OCI-LY3 (cell line): ENCODE measurements around the gene DGLUCY.

Source experiments
- H2AFZ ChIP-seq: fragments of 200-600, 300-600 bp; shearing (Covaris generic); 2 replicates; pipeline ENCODE4 v1.6.0; 2014; ENCODE audit warnings: antibody characterized with exemption, low read depth, low read length
- H3K27ac ChIP-seq: fragments of 200-600, 300-600 bp; sonication (generic); 2 replicates; pipeline ENCODE4 v1.5.1; 2014; ENCODE audit warnings: mild to moderate bottlenecking, low read length, moderate library complexity, mixed read lengths
- H3K27me3 ChIP-seq: fragments of 200-600, 300-600 bp; sonication (generic); 2 replicates; pipeline ENCODE4 v1.6.1; 2014; ENCODE audit warnings: low read depth, low read length, mixed read lengths
- H3K36me3 ChIP-seq: fragments of 200-600, 300-600 bp; sonication (generic); replicated peaks from 2 replicates; pipeline ENCODE3; 2014; ENCODE audit warnings: low read depth, low read length, mixed read lengths
- H3K4me1 ChIP-seq: fragments of 300-600, 200-600 bp; sonication (generic); 2 replicates; pipeline ENCODE4 v1.6.1; 2014; ENCODE audit warnings: low read length, mixed read lengths
- H3K4me2 ChIP-seq: fragments of 200-600, 300-600 bp; sonication (generic); 2 replicates; pipeline ENCODE4 v1.6.1; 2014; ENCODE audit warnings: low read length, mixed read lengths
- H3K4me3 ChIP-seq: fragments of 300-600, 200-600 bp; sonication (generic); 2 replicates; pipeline ENCODE4 v1.5.1; 2014; ENCODE audit warnings: antibody characterized with exemption, mild to moderate bottlenecking, low read length, moderate library complexity
- H3K79me2 ChIP-seq: fragments of 300-600, 200-600 bp; shearing (Covaris generic); 2 replicates; pipeline ENCODE4 v1.6.1; 2014; ENCODE audit warnings: mild to moderate bottlenecking, low read length, mixed read lengths
- H3K9ac ChIP-seq: fragments of 300-600, 200-600 bp; shearing (Covaris generic); 2 replicates; pipeline ENCODE4 v1.6.0; 2014; ENCODE audit warnings: mild to moderate bottlenecking, low read length, moderate library complexity
- H3K9me3 ChIP-seq: fragments of 200-600, 300-600 bp; shearing (Covaris generic); 2 replicates; pipeline ENCODE4 v1.6.1; 2014; ENCODE audit warnings: low read length, mixed read lengths; ENCODE audit not compliant: insufficient read depth
- H4K20me1 ChIP-seq: fragments of 200-600, 300-600 bp; sonication (generic); 2 replicates; pipeline ENCODE4 v1.6.1; 2016; ENCODE audit warnings: low read length, mixed read lengths; ENCODE audit not compliant: insufficient read depth
- CTCF ChIP-seq: fragments of 200-600, 300-600 bp; sonication (generic); IDR thresholded peaks from 2 replicates; pipeline ENCODE4 v1.5.1; 2014; ENCODE audit warnings: antibody characterized with exemption, low read length, low read depth
- EZH2phosphoT487 ChIP-seq: fragments of 200-600 bp; shearing (Covaris generic); IDR thresholded peaks from 2 replicates; pipeline ENCODE4 v1.6.1; 2018; ENCODE audit warnings: antibody characterized with exemption, mixed run types, low read depth

Gene DGLUCY

GRCh38 chr14:91164676-91165075 is 50.8 kb downstream of the DGLUCY start:
- H3K9ac ChIP-seq, result no peak overlapping the region
- H3K4me3 ChIP-seq, result no peak overlapping the region
- peaks cover 34% of the 10 kb centered on the region for H3K36me3 ChIP-seq
- no peak for TF ChIP-seq EZH2phosphoT487
- TF ChIP-seq CTCF, result no peak
- no peak overlapping the region for H2AFZ ChIP-seq
- H3K4me1 ChIP-seq, result peaks cover 4% of the 10 kb centered on the region; the same call in 1 of the 2 replicates
- no peaks in the 10 kb centered on the region for H3K79me2 ChIP-seq
- no peak overlapping the region for H3K4me2 ChIP-seq
- H3K27ac ChIP-seq, result no peak overlapping the region
- no peaks in the 10 kb centered on the region for H3K9me3 ChIP-seq
- H3K27me3 ChIP-seq, result no peaks in the 10 kb centered on the region
- H4K20me1 ChIP-seq, result no peaks in the 10 kb centered on the region

- H2AFZ ChIP-seq, result no peak overlapping the region
- no peaks in the 10 kb centered on the region for H3K9me3 ChIP-seq
- no peak overlapping the region for H3K9ac ChIP-seq
- no peaks in the 10 kb centered on the region for H4K20me1 ChIP-seq
- no peaks in the 10 kb centered on the region for H3K79me2 ChIP-seq
- no peaks in the 10 kb centered on the region for H3K4me1 ChIP-seq
- peaks cover 18% of the 10 kb centered on the region for H3K36me3 ChIP-seq
- no peaks in the 10 kb centered on the region for H3K27me3 ChIP-seq
- no peak overlapping the region for H3K4me2 ChIP-seq
- H3K27ac ChIP-seq, result no peak overlapping the region
- TF ChIP-seq EZH2phosphoT487 (no peak), CTCF (no peak)
- no peak overlapping the region for H3K4me3 ChIP-seq
These were observed 53.5 kb downstream of the DGLUCY start for GRCh38 chr14:91167380-91167770.

GRCh38 chr14:91169951-91170350 is 56.1 kb downstream of the DGLUCY start:
- Histone ChIP-seq H3K4me1 (no peaks in the 10 kb centered on the region), H3K4me2 (no peak overlapping the region), H3K9me3 (no peaks in the 10 kb centered on the region), H2AFZ (no peak overlapping the region), H4K20me1 (no peaks in the 10 kb centered on the region), H3K79me2 (no peaks in the 10 kb centered on the region), H3K27me3 (no peaks in the 10 kb centered on the region), H3K27ac (no peak overlapping the region), H3K4me3 (no peak overlapping the region), H3K9ac (no peak overlapping the region), H3K36me3 (peaks cover 21% of the 10 kb centered on the region)
- no peak for TF ChIP-seq EZH2phosphoT487
- no peak for TF ChIP-seq CTCF

- Histone ChIP-seq H3K9ac (no peak overlapping the region), H2AFZ (no peak overlapping the region), H4K20me1 (no peaks in the 10 kb centered on the region), H3K27me3 (no peaks in the 10 kb centered on the region), H3K4me3 (no peak overlapping the region), H3K9me3 (no peaks in the 10 kb centered on the region), H3K27ac (no peak overlapping the region), H3K4me2 (no peak overlapping the region), H3K79me2 (no peaks in the 10 kb centered on the region), H3K4me1 (no peaks in the 10 kb centered on the region), H3K36me3 (peaks cover 19% of the 10 kb centered on the region)
- TF ChIP-seq EZH2phosphoT487, result no peak
- TF ChIP-seq CTCF, result no peak
These were observed 56.7 kb downstream of the DGLUCY start for GRCh38 chr14:91170504-91171121.
